ENCODE results near the gene TNFRSF9.

TNFRSF9 gene

GRCh38 chr1:7915826-7916500 is 24.7 kb downstream of the TNFRSF9 start:
- DNase-seq = no peak

- DNase-seq = no peak
Observed at GRCh38 chr1:7912743-7913557, 27.7 kb downstream of the TNFRSF9 start.

- DNase-seq = no peak
Observed at GRCh38 chr1:7912145-7912544, 28.5 kb downstream of the TNFRSF9 start.

- no peak for DNase-seq
Observed at GRCh38 chr1:7905262-7905661, 35.4 kb downstream of the TNFRSF9 start.

GRCh38 chr1:7902478-7903085 is 38.1 kb downstream of the TNFRSF9 start:
- peak; percentile 8 to 38 for DNase-seq

GRCh38 chr1:7899741-7900140 is 40.9 kb downstream of the TNFRSF9 start:
- DNase-seq = no peak

GRCh38 chr1:7898962-7899361 is 41.7 kb downstream of the TNFRSF9 start:
- no peak for DNase-seq

- no peak for DNase-seq
Observed at GRCh38 chr1:7896994-7897393, 43.6 kb downstream of the TNFRSF9 start.

- DNase-seq = no peak
Observed at GRCh38 chr1:7893529-7894180, 47.0 kb downstream of the TNFRSF9 start.

GRCh38 chr1:7891804-7892203 is 48.8 kb downstream of the TNFRSF9 start:
- no peak for DNase-seq

- DNase-seq = no peak
Observed at GRCh38 chr1:7890853-7891252, 49.8 kb downstream of the TNFRSF9 start.

- DNase-seq = no peak
Observed at GRCh38 chr1:7888248-7889081, 52.2 kb downstream of the TNFRSF9 start.

GRCh38 chr1:7886405-7886745 is 54.3 kb downstream of the TNFRSF9 start:
- no peak for DNase-seq

GRCh38 chr1:7885513-7886404 is 54.9 kb downstream of the TNFRSF9 start:
- no peak for DNase-seq

GRCh38 chr1:7884757-7885156 is 55.9 kb downstream of the TNFRSF9 start:
- DNase-seq = no peak

GRCh38 chr1:7879228-7879627 is 61.4 kb downstream of the TNFRSF9 start:
- no peak for DNase-seq

GRCh38 chr1:7878027-7878426 is 62.6 kb downstream of the TNFRSF9 start:
- DNase-seq = no peak

GRCh38 chr1:7873801-7874795 is 66.5 kb downstream of the TNFRSF9 start:
- DNase-seq = no peak

- no peak for DNase-seq
Observed at GRCh38 chr1:7871136-7871535, 69.5 kb downstream of the TNFRSF9 start.

All from NCI-H187 (cell line).